Raji (cell line): ENCODE results near the gene FRG1.

Experiments
- POLR2A ChIP-seq: IDR thresholded peaks from 2 replicates; pipeline ENCODE4 v1.6.1; 2011; ENCODE audit warnings: low read depth, low read length, control low read depth; ENCODE audit not compliant: insufficient read depth

FRG1 gene

GRCh38 chr4:189940178-189941004, at the start of gene FRG1:
TSS of gene FRG1 (plus strand) at chr4:189940872. CDS start at chr4:189941010, 138 bp downstream.
- peak; percentile 73 for TF ChIP-seq POLR2A

GRCh38 chr4:189897667-189898066, 43.0 kb upstream of the FRG1 start:
- TF ChIP-seq POLR2A: no peak

GRCh38 chr4:189912170-189912569, 28.5 kb upstream of the FRG1 start:
- no peak for TF ChIP-seq POLR2A

GRCh38 chr4:189917161-189917891, 23.3 kb upstream of the FRG1 start:
- no peak for TF ChIP-seq POLR2A

- no peak for TF ChIP-seq POLR2A
Measured at GRCh38 chr4:189921058-189921457, 19.6 kb upstream of the FRG1 start.

GRCh38 chr4:189941005-189941450, 356 bp downstream of the FRG1 start:
- no peak for TF ChIP-seq POLR2A

GRCh38 chr4:189973646-189974045, 33.0 kb downstream of the FRG1 start:
- no peak for TF ChIP-seq POLR2A

- no peak for TF ChIP-seq POLR2A
Measured at GRCh38 chr4:189974056-189974455, 33.4 kb downstream of the FRG1 start.

GRCh38 chr4:189979196-189980047, 38.8 kb downstream of the FRG1 start:
- no peak for TF ChIP-seq POLR2A

- TF ChIP-seq POLR2A: no peak
Measured at GRCh38 chr4:189981970-189982369, 41.3 kb downstream of the FRG1 start.

- TF ChIP-seq POLR2A: no peak
Measured at GRCh38 chr4:189988877-189989431, 48.3 kb downstream of the FRG1 start.
